Activated naive CD4-positive, alpha-beta T cell treated with anti-CD3 and anti-CD28 coated beads for 36 hours (primary cell): ENCODE results near the gene KRTAP10-4. TPM values are rescaled to one million over a fixed set of nuclear protein-coding genes. Genes with fewer than 3 reads are reported as not detected.
"Not testable (repeated sequence)": the region's sequence is repeated elsewhere in the genome, so short reads cannot be mapped to it uniquely, and the experiment has no call there.

Source experiments
- CTCF ChIA-PET: fragments of 350-600 bp; sonication (Branson Sonifier 250); formaldehyde crosslinking; loops from one replicate; lab custom pipeline; 2021; ENCODE audit warnings: antibody characterized with exemption; lab: Charles Lee
- DNase-seq: peaks from one replicate; pipeline ENCODE4 v3.0.0-alpha.2; 2020
- H3K27ac Mint-ChIP-seq: one replicate; pipeline ENCODE4 v1.8.0; 2021; ENCODE audit warnings: mild to moderate bottlenecking, mixed read lengths
- H3K27me3 Mint-ChIP-seq: one replicate; pipeline ENCODE4 v1.8.0; 2021; ENCODE audit warnings: low read depth, mixed read lengths
- H3K36me3 Mint-ChIP-seq: one replicate; pipeline ENCODE4 v1.8.0; 2021; ENCODE audit warnings: low read depth, mixed read lengths
- H3K4me1 Mint-ChIP-seq: one replicate; pipeline ENCODE4 v1.8.0; 2021; ENCODE audit warnings: low read depth, mixed read lengths
- H3K4me3 Mint-ChIP-seq: one replicate; pipeline ENCODE4 v1.8.0; 2021; ENCODE audit warnings: mild to moderate bottlenecking, moderate library complexity, mixed read lengths
- H3K9me3 Mint-ChIP-seq: one replicate; pipeline ENCODE4 v1.8.0; 2021; ENCODE audit warnings: mixed read lengths
- intact Hi-C: fragments of 100-400 bp; cut with micrococcal nuclease; formaldehyde crosslinking; loops from one replicate; pipeline ENCODE4 v1.15.1; 2023
- total RNA-seq, 2 experiments: library from RNA; stranded (reverse); gene quantifications; one replicate each; pipeline ENCODE4 v1.2.3, GENCODE V29; 2021

Gene KRTAP10-4, protein sequence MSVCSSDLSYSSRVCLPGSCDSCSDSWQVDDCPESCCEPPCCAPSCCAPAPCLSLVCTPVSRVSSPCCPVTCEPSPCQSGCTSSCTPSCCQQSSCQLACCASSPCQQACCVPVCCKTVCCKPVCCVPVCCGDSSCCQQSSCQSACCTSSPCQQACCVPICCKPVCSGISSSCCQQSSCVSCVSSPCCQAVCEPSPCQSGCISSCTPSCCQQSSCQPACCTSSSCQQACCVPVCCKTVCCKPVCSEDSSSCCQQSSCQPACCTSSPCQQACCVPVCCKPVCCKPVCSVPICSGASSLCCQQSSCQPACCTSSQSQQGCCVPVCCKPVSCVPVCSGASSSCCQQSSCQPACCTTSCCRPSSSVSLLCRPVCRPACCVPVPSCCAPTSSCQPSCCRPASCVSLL
- not detected for total RNA-seq

DNA sequence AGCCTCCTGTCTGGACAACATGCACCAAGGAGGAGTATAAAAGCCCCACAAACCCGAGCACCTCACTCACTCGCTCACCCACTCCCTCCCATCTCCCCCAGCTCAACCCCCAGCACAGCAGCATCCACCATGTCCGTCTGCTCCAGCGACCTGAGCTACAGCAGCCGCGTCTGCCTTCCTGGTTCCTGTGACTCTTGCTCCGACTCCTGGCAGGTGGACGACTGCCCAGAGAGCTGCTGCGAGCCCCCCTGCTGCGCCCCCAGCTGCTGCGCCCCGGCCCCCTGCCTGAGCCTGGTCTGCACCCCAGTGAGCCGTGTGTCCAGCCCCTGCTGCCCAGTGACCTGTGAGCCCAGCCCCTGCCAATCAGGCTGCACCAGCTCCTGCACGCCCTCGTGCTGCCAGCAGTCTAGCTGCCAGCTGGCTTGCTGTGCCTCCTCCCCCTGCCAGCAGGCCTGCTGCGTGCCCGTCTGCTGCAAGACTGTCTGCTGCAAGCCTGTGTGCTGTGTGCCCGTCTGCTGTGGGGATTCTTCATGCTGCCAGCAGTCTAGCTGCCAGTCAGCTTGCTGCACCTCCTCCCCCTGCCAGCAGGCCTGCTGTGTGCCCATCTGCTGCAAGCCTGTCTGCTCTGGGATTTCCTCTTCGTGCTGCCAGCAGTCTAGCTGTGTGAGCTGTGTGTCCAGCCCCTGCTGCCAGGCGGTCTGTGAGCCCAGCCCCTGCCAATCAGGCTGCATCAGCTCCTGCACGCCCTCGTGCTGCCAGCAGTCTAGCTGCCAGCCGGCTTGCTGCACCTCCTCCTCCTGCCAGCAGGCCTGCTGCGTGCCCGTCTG lies at the start of gene KRTAP10-4:
Gene KRTAP10-4, plus strand, starts transcription at position 100 of the 827 bp plus-strand sequence. Its CDS starts 30 bp downstream, at position 130.
- CTCF ChIA-PET: interaction anchor here (0.7 to 1.3 kb wide), 2 partner anchors 11 to 108 kb away, joined by 3 to 4 read pairs; partner anchors contain the start of gene KRTAP12-1
- H3K27ac Mint-ChIP-seq, H3K4me1 Mint-ChIP-seq, H3K27me3 Mint-ChIP-seq, DNase-seq, H3K36me3 Mint-ChIP-seq, H3K4me3 Mint-ChIP-seq: not testable (repeated sequence)
- intact Hi-C loops: loop anchor here (1.0 kb wide), 1 partner anchor 18 kb away; the partner anchor contains the start of gene KRTAP10-6
- H3K9me3 Mint-ChIP-seq: peaks cover 18% of the 10 kb centered on the region

DNA sequence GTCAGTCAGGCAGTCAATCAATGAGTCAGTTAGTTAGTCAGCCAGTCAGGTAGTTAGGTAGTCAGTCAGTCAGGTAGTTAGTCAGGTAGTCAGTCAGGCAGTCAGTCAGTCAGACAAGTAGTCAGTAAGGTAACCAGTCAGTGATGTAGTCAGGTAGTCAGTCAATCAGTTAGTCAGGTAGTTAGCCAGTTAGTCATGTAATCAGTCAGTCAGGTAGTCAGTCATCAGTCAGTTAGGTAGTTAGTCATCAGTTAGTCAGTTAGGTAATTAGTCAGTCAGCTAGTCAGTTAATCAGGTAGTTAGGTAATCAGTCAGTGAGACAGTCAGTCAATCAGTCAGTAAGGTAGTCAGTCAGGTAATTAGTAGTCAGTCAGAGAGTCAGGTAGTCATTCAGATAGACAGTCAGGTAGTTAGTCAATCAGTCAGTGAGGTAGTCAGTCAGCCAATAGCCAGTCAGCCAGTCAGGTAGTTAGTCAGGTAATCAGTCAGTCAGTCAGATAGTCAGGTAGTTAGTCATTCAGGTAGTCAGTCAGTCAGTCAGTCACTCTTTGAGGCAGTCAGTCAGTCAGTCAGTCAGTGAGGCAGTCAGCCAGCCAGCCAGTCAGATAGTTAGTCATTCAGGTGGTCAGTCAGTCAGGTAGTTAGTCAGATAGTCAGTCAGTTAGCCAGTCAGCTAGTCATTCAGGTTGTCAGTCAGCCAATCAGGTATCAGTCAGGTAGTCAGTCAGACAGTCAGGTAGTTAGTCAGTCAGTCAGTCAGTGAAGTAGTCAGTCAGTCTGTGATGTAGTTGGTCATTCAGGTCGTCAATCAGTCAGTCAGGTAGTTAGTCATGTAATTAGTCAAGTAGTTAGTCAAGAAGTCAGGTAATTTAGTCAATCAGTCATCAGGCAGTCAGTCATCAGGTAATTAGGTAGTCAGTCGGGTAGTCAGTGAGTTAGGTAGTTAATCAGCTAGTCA lies 48.8 kb upstream of the KRTAP10-4 start:
- Mint-ChIP-seq H3K36me3 (no peaks in the 10 kb centered on the region), H3K27ac (no peak overlapping the region), H3K27me3 (no peaks in the 10 kb centered on the region), H3K4me3 (no peak overlapping the region), H3K4me1 (no peaks in the 10 kb centered on the region), H3K9me3 (no peaks in the 10 kb centered on the region)
- CTCF ChIA-PET: no interaction called here
- no peak for DNase-seq
- intact Hi-C loops: no loop called here

DNA sequence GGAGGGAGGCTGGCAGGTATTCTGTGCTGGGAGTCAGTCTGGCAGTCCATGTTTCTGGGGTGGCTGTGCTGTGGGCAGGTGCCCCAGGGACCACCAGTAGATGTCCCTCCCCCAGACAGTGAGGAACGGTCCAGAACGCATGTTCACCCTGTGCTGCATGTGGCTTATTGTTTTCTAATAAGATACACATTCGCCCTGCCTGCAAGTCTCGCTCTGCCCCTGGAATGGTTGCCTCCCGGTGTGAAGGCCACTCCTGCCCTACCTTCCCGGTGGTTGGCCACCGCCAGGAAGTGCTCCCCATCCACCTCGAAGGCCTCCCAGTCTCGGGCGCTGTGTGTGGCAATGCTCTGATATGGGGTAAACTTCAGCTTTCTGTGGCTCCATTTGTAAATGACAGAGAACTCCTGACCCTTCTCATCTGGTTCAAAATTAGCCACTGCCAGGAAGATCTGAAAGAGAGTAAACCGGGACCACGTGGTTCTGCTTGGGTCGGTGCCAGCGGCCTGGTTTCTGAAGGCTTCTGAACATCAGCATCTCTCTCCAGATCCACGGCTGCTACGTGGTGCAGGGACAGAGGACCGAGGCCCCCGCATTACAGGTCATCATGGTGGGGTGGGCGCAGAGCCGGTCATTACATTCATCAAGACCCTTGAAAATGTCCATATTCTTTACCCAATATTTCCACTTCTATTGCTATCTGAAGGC lies 48.0 kb upstream of the KRTAP10-4 start:
- Mint-ChIP-seq H3K27ac (no peak overlapping the region), H3K9me3 (no peaks in the 10 kb centered on the region), H3K4me1 (no peaks in the 10 kb centered on the region), H3K36me3 (no peaks in the 10 kb centered on the region), H3K4me3 (no peak overlapping the region), H3K27me3 (no peaks in the 10 kb centered on the region)
- DNase-seq: no peak
- intact Hi-C loops: no loop called here
- CTCF ChIA-PET: no interaction called here

DNA sequence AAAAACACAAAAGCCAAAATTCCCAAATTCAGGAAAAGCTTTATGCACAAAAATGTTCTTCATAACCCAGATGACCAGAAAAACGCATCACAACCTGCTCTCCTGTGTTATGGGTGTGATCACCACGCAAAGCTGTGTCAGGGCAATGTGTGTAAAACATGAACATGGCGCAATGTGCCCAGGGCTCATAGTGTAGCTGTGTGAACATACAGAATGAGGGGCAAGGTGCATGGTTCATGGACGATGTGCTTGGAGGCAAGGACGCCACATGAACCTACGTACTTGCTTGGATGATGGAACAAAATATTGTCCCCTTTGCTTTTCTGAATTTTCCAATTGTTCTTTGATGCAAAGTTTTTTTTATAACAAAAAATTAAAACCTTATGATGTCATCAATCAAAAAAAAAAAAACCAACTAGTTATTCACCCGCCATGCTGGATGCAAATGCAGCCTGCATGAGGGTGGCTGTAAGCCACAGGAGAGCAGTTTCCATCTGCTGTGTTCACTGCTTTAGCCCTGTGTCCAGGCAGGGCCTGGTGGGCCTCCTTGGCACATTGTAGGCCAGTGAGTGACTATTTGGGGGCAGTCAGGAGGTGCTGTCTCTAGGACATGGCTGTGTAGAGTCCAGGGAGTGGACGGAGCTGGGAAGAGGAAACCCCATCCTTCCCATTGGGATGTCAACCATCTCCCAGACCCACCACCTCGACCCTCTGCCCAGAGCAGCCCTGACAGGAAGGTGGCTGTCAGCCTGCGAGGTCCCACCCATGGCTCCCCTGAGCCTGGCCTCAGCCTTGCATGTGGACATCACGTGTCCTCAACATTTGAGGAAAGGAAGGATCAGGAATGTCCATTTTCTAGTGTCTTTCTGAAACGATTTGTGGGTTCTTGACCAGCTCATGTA lies 47.2 kb upstream of the KRTAP10-4 start:
- H3K36me3 Mint-ChIP-seq: no peaks in the 10 kb centered on the region
- intact Hi-C loops: no loop called here
- H3K27ac Mint-ChIP-seq: no peak overlapping the region
- DNase-seq: no peak
- no peaks in the 10 kb centered on the region for H3K4me1 Mint-ChIP-seq
- no peak overlapping the region for H3K4me3 Mint-ChIP-seq
- H3K27me3 Mint-ChIP-seq: no peaks in the 10 kb centered on the region
- CTCF ChIA-PET: no interaction called here
- no peaks in the 10 kb centered on the region for H3K9me3 Mint-ChIP-seq

DNA sequence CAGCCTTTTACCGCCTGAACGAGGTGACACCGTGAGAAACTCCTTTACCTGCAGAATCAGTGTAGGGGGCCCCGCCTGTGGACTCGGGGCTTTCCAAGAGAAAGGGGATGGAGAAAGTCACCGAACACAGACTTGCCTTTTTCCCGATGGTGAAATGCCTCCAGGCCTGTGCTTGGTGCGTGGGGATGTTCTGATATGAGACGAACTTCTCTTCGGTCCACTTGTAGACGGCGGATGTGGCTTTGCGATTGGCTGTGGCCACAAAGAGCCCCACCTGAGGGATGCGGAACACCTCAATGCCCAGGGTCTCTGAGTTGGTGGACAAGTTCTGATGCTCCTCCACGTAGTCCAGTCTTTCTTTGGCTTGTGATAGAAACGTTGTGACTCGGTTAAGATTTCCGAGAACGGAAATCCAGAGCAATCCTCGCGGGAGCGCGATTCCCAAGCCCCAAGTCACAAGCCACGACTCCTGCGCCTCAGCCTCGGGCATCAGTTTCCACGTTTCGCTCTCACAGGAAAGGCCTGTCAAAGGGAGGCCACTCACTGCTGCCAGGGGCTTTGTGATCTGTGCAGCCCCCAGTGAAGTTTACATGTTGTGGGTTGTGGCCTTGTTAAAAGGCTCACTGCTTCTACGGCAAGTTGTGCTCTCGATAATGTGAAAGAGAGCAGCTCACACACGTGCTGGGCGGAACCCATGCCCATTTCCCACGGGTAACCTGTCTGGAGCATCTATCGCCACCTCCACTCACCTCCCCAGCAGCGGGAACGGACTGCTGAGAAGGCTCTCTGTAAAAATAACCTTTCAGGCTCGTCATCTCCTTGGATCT lies 46.2 kb upstream of the KRTAP10-4 start:
- intact Hi-C loops: no loop called here
- H3K27ac Mint-ChIP-seq: no peak overlapping the region
- H3K27me3 Mint-ChIP-seq: no peaks in the 10 kb centered on the region
- H3K4me1 Mint-ChIP-seq: no peaks in the 10 kb centered on the region
- H3K36me3 Mint-ChIP-seq: no peaks in the 10 kb centered on the region
- no peak overlapping the region for H3K4me3 Mint-ChIP-seq
- no peaks in the 10 kb centered on the region for H3K9me3 Mint-ChIP-seq
- CTCF ChIA-PET: no interaction called here
- DNase-seq: no peak

DNA sequence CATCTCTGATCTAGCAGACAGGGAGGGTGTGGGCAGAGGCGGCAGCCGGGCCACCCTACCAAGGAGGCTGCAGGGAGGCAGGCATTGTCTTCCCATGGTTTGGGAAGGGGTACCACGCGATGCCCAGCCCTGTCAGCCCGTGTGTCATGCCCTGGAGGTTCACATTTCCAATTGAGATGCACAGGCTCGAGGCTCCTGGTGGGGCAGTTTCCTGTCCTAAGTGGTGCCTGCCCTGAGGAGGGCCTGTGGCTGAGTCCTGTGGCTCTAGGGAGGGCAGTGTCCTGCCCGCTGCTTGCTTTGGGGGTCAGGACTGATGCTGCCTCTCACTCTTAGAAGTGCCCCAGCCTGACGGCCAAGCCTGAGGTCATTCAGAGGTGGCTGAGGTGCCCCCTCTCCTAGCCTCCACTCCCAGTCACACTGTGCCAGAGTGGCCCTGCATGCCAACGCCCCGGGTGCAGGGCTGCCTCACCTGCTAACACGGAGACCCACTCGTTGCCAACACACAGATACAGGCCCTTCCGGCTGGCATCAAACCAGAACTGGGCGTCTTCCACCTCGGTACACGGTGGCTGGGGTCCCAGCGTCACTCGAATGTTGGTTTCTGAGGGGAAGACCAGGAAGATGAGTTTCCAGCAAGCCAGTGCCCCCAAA lies 45.4 kb upstream of the KRTAP10-4 start:
- H3K4me1 Mint-ChIP-seq: no peaks in the 10 kb centered on the region
- no peaks in the 10 kb centered on the region for H3K36me3 Mint-ChIP-seq
- no peak for DNase-seq
- CTCF ChIA-PET: no interaction called here
- H3K27ac Mint-ChIP-seq: no peak overlapping the region
- H3K9me3 Mint-ChIP-seq: no peaks in the 10 kb centered on the region
- H3K27me3 Mint-ChIP-seq: no peaks in the 10 kb centered on the region
- intact Hi-C loops: no loop called here
- no peak overlapping the region for H3K4me3 Mint-ChIP-seq

DNA sequence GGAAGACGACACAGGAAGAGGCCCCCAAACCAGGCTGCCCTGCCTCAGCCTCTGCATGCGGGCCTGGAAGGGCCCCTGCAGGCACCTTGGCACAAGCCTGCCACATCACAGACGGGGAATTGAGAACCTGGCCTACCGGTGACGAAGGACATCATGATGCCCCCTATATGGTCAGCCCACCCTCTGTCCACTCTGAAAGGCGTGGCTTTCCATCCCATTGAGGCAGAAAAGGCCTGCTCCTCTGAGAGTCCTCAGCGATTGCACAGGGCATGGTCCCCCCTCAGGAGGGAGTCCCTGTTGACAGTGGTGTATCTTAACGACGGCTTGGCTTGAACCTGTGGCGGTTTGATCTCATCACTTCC lies 44.9 kb upstream of the KRTAP10-4 start:
- H3K27me3 Mint-ChIP-seq: no peaks in the 10 kb centered on the region

DNA sequence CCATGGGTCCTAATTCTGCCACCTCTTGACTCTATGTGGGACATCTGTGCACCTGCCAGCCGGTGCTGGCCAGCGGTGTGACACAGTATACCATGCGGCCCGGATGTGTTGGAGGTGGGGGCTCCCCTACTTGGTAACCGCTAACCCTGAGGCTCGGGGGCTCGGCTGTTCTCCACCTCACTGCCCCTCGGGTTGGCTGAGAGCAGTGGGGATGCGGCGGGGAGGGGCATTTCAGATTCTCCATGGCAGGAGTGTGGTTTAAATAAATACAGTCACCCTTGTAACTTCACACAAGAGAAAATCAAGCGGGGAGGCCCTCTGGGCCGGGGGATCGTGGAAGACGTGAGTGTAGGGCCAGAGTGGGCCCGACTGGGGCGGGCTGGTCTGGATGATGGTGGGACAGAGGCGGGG lies 44.5 kb upstream of the KRTAP10-4 start:
- Mint-ChIP-seq H3K4me3 (no peak overlapping the region), H3K9me3 (no peaks in the 10 kb centered on the region), H3K27me3 (no peaks in the 10 kb centered on the region), H3K4me1 (no peaks in the 10 kb centered on the region), H3K27ac (no peak overlapping the region), H3K36me3 (no peaks in the 10 kb centered on the region)
- no peak for DNase-seq
- intact Hi-C loops: no loop called here
- CTCF ChIA-PET: no interaction called here

More for the DNA sequence above, 44.9 kb upstream of the KRTAP10-4 start:
- Mint-ChIP-seq H3K27ac (no peak overlapping the region), H3K9me3 (no peaks in the 10 kb centered on the region), H3K4me1 (no peaks in the 10 kb centered on the region), H3K36me3 (no peaks in the 10 kb centered on the region), H3K4me3 (no peak overlapping the region)
- intact Hi-C loops: no loop called here
- no peak for DNase-seq
- CTCF ChIA-PET: no interaction called here

DNA sequence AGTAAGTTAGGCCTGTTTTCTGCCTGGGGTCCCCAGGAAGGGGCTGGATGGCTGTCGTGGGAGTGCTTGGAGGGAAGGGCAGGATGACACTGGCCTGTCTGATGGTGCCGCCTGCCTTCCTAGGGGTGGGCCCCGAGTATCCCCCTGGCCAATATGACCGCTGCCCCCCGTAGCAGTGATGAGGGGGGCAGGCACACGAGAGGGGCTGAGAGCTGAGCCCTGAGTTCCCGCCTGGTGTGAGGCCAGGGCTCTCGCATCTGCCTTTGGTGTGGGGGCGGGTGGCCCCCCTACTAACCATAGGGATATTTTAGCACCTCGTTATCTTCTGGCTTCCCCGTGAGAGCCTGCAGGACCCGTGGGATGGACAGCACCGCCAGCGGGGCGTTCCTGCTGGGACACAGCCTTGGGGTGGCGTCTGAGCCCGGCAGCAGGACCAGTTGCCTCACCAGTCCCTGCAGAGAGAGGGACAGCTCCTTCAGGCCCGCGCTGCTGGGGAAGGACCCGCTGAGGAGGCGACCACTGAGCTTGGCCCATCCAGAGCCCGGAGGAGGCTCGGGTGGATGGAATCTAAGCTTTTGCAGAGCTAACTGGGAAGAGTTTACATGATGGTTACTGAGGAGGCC lies 43.9 kb upstream of the KRTAP10-4 start:
- no peak for DNase-seq
- CTCF ChIA-PET: no interaction called here
- Mint-ChIP-seq H3K27me3 (no peaks in the 10 kb centered on the region), H3K9me3 (no peaks in the 10 kb centered on the region), H3K4me1 (no peaks in the 10 kb centered on the region), H3K36me3 (no peaks in the 10 kb centered on the region), H3K4me3 (no peak overlapping the region), H3K27ac (no peak overlapping the region)
- intact Hi-C loops: no loop called here
